H1 (cell line): ENCODE results near the gene RAB4B. TPM values are rescaled to one million over a fixed set of nuclear protein-coding genes. Genes with fewer than 3 reads are reported as not detected.

Source experiments
- CTCF ChIA-PET: fragments of 300-600 bp; sonication (Branson Sonifier 250); formaldehyde crosslinking; loops from one replicate; lab custom pipeline; 2021; ENCODE audit not compliant: partially characterized antibody; lab: Charles Lee
- POLR2A ChIA-PET: fragments of 300-600 bp; sonication (Branson Sonifier 250); formaldehyde crosslinking; loops from one replicate; lab custom pipeline; 2021; ENCODE audit warnings: inconsistent platforms; ENCODE audit not compliant: partially characterized antibody; lab: Charles Lee
- DNase-seq, 2 experiments: peaks; one replicate each; pipeline versions ENCODE4 v3.0.0 to v3.0.0-alpha.2; 2010 to 2022; ENCODE audit warnings: low spot score in 2 of 2, low read depth in 1 of 2, mixed read lengths in 1 of 2
- FAIRE-seq: peaks from 2 replicates; lab custom pipeline; 2011; peaks lifted over from hg19 to GRCh38; lab: Jason Lieb, UNC
- H2AFZ ChIP-seq: 2 replicates; pipeline ENCODE4 v1.8.1; 2012; ENCODE audit warnings: low read length, inconsistent platforms
- H2AK5ac ChIP-seq: 2 replicates; pipeline ENCODE4 v1.6.1; 2013; ENCODE audit warnings: low read depth, low read length
- H2BK120ac ChIP-seq: replicated peaks from 2 replicates; pipeline ENCODE3; 2013; ENCODE audit warnings: low read depth, low read length, inconsistent platforms
- H2BK12ac ChIP-seq: 2 replicates; pipeline ENCODE4 v1.6.1; 2013; ENCODE audit warnings: low read depth, low read length
- H2BK15ac ChIP-seq: 2 replicates; pipeline ENCODE4 v1.6.1; 2013; ENCODE audit warnings: low read length
- H2BK20ac ChIP-seq: 2 replicates; pipeline ENCODE4 v1.6.1; 2013; ENCODE audit warnings: low read length
- H2BK5ac ChIP-seq: 2 replicates; pipeline ENCODE4 v1.6.1; 2013; ENCODE audit warnings: low read depth, low read length
- H3K14ac ChIP-seq: 2 replicates; pipeline ENCODE4 v1.6.1; 2013; ENCODE audit warnings: inconsistent platforms; ENCODE audit not compliant: insufficient read length
- H3K18ac ChIP-seq: 2 replicates; pipeline ENCODE4 v1.6.1; 2013; ENCODE audit warnings: low read length; ENCODE audit errors: extremely low read depth
- H3K23ac ChIP-seq: 2 replicates; pipeline ENCODE4 v1.6.1; 2013; ENCODE audit warnings: inconsistent platforms; ENCODE audit not compliant: insufficient read length
- H3K23me2 ChIP-seq: 2 replicates; pipeline ENCODE4 v1.6.1; 2013; ENCODE audit warnings: low read depth, low read length
- H3K27ac ChIP-seq: 2 replicates; pipeline ENCODE4 v1.6.1; 2011; ENCODE audit warnings: low read depth, low read length, inconsistent platforms
- H3K27me3 ChIP-seq, 4 experiments: replicated peaks in 1 of 4; 1 replicate in 1 of 4; 2 replicates in 3 of 4; pipeline versions ENCODE4 v1.6.1 to v1.8.1; 2011 to 2013; ENCODE audit warnings: low read length in 3 of 4, mild to moderate bottlenecking in 3 of 4, inconsistent platforms in 2 of 4, mixed read lengths in 2 of 4, moderate library complexity in 1 of 4; ENCODE audit not compliant: control insufficient read depth in 3 of 4, insufficient read depth in 3 of 4; ENCODE audit errors: extremely low read depth in 1 of 4
- H3K36me3 ChIP-seq, 4 experiments: 2 replicates each; pipeline versions ENCODE4 v1.6.1 to v1.8.1; 2011 to 2013; ENCODE audit warnings: mild to moderate bottlenecking in 4 of 4, low read length in 3 of 4, moderate library complexity in 2 of 4, control low read depth in 1 of 4, inconsistent platforms in 1 of 4; ENCODE audit not compliant: insufficient read depth in 4 of 4, control insufficient read depth in 2 of 4
- H3K4ac ChIP-seq: replicated peaks from 2 replicates; pipeline ENCODE3; 2013; ENCODE audit warnings: low read length, low read depth, mixed read lengths, inconsistent platforms; ENCODE audit not compliant: insufficient read length
- H3K4me1 ChIP-seq, 4 experiments: replicated peaks in 1 of 4; 1 replicate in 1 of 4; 2 replicates in 3 of 4; pipeline versions ENCODE4 v1.6.1 to v1.8.1; 2011 to 2013; ENCODE audit warnings: low read length in 3 of 4, inconsistent platforms in 2 of 4, mixed read lengths in 1 of 4; ENCODE audit not compliant: insufficient read depth in 4 of 4, control insufficient read depth in 3 of 4
- H3K4me2 ChIP-seq, 2 experiments: 2 replicates each; pipeline versions ENCODE4 v1.6.1 to v1.8.1; 2011 to 2013; ENCODE audit warnings: low read depth in 2 of 2, low read length in 2 of 2, control low read depth in 1 of 2, inconsistent platforms in 1 of 2, mild to moderate bottlenecking in 1 of 2; ENCODE audit not compliant: insufficient read depth in 1 of 2
- H3K4me3 ChIP-seq, 4 experiments: fragments of 200-600, 300-600 bp in 1 of 4; sonication (generic), shearing (Covaris generic), sonication (Bioruptor Twin) in 1 of 4; 2 replicates each; pipeline versions ENCODE4 v1.5.1 to v1.8.1; 2011 to 2016; ENCODE audit warnings: low read length in 4 of 4, low read depth in 3 of 4, control low read depth in 2 of 4, inconsistent platforms in 2 of 4, mild to moderate bottlenecking in 2 of 4, mixed read lengths in 1 of 4, moderate library complexity in 1 of 4; ENCODE audit not compliant: insufficient read depth in 2 of 4; ENCODE audit errors: extremely low read depth in 1 of 4
- H3K56ac ChIP-seq: replicated peaks from 2 replicates; pipeline ENCODE3; 2013; ENCODE audit warnings: low read depth, mild to moderate bottlenecking, mixed read lengths, low read length, inconsistent platforms; ENCODE audit not compliant: insufficient read length
- H3K79me1 ChIP-seq: 2 replicates; pipeline ENCODE4 v1.6.1; 2013; ENCODE audit warnings: low read depth, low read length, control low read depth
- H3K79me2 ChIP-seq, 2 experiments: 2 replicates each; pipeline versions ENCODE4 v1.6.1 to v1.8.1; 2012 to 2013; ENCODE audit warnings: low read length in 2 of 2, mild to moderate bottlenecking in 2 of 2, inconsistent platforms in 1 of 2; ENCODE audit not compliant: insufficient read depth in 2 of 2, control insufficient read depth in 1 of 2
- H3K9ac ChIP-seq, 4 experiments: replicated peaks in 1 of 4; 1 replicate in 1 of 4; 2 replicates in 3 of 4; pipeline versions ENCODE4 v1.6.1 to v1.8.1; 2011 to 2013; ENCODE audit warnings: low read depth in 3 of 4, low read length in 3 of 4, control low read depth in 2 of 4, mild to moderate bottlenecking in 2 of 4, moderate library complexity in 2 of 4, inconsistent platforms in 1 of 4; ENCODE audit errors: extremely low read depth in 1 of 4
- H3K9me3 ChIP-seq, 2 experiments: 2 replicates each; pipeline versions ENCODE4 v1.6.1 to v1.8.1; 2012 to 2013; ENCODE audit warnings: mild to moderate bottlenecking in 2 of 2, moderate library complexity in 2 of 2, control low read depth in 1 of 2, inconsistent platforms in 1 of 2, low read depth in 1 of 2, low read length in 1 of 2, mixed read lengths in 1 of 2; ENCODE audit not compliant: insufficient read depth in 2 of 2
- H4K20me1 ChIP-seq, 2 experiments: replicated peaks in 1 of 2; 2 replicates each; pipeline versions ENCODE3 to v1.8.1; 2011 to 2013; ENCODE audit warnings: inconsistent platforms in 2 of 2, low read length in 2 of 2, mild to moderate bottlenecking in 1 of 2; ENCODE audit not compliant: insufficient read depth in 2 of 2, control insufficient read depth in 1 of 2
- H4K5ac ChIP-seq: 2 replicates; pipeline ENCODE4 v1.6.1; 2013; ENCODE audit warnings: low read length, low read depth, mixed read lengths, inconsistent platforms; ENCODE audit not compliant: insufficient read length
- H4K8ac ChIP-seq: 2 replicates; pipeline ENCODE4 v1.8.0; 2013; ENCODE audit warnings: mild to moderate bottlenecking, moderate library complexity, low read length, inconsistent platforms; ENCODE audit not compliant: insufficient read depth; ENCODE audit errors: extremely low read depth
- H4K91ac ChIP-seq: replicated peaks from 2 replicates; pipeline ENCODE3; 2013; ENCODE audit warnings: low read length, mixed read lengths, inconsistent platforms; ENCODE audit not compliant: insufficient read length
- CHD2 ChIP-seq: IDR thresholded peaks from 2 replicates; pipeline ENCODE4 v1.6.1; 2012; ENCODE audit warnings: low read length, improper control_type of control experiment
- EZH2 ChIP-seq: fragments of 200-600 bp; sonication (generic); IDR thresholded peaks from 2 replicates; pipeline ENCODE4 v1.7.1; 2012; ENCODE audit warnings: low read depth, mild to moderate bottlenecking, moderate library complexity, low read length, inconsistent platforms; ENCODE audit not compliant: severe bottlenecking
- FOSL1 ChIP-seq: IDR thresholded peaks from 2 replicates; pipeline ENCODE4 v1.6.1; 2011; ENCODE audit warnings: mild to moderate bottlenecking, low read depth, low read length, moderate library complexity; ENCODE audit not compliant: insufficient read depth
- HDAC2 ChIP-seq, 2 experiments: fragments of 300-600 bp in 1 of 2; sonication (generic) in 1 of 2; IDR thresholded peaks; 2 replicates each; pipeline ENCODE4 v1.6.1; 2011 to 2012; ENCODE audit warnings: low read depth in 2 of 2, low read length in 2 of 2, mild to moderate bottlenecking in 2 of 2, moderate library complexity in 2 of 2, borderline replicate concordance in 1 of 2, inconsistent platforms in 1 of 2
- MAFK ChIP-seq: IDR thresholded peaks from 2 replicates; pipeline ENCODE4 v1.6.1; 2012; ENCODE audit warnings: low read depth, mild to moderate bottlenecking, improper control_type of control experiment, low read length
- NRF1 ChIP-seq: IDR thresholded peaks from 2 replicates; pipeline ENCODE4 v1.6.1; 2011; ENCODE audit warnings: mild to moderate bottlenecking, low read depth, low read length, improper control_type of control experiment
- POLR2A ChIP-seq, 2 experiments: IDR thresholded peaks; 1 replicate in 1 of 2; 2 replicates in 1 of 2; pipeline ENCODE4 v1.6.1; 2011; ENCODE audit warnings: low read depth in 2 of 2, low read length in 2 of 2, mild to moderate bottlenecking in 2 of 2; ENCODE audit errors: control extremely low read depth in 1 of 2
- POU5F1 ChIP-seq: IDR thresholded peaks from 2 replicates; pipeline ENCODE4 v1.6.1; 2011; ENCODE audit warnings: low read depth, mild to moderate bottlenecking, low read length, moderate library complexity
- SIN3A ChIP-seq, 2 experiments: IDR thresholded peaks in 1 of 2; conservative IDR thresholded peaks in 1 of 2; 2 replicates each; pipeline ENCODE4 v1.6.1; 2011 to 2012; ENCODE audit warnings: low read length in 2 of 2, improper control_type of control experiment in 1 of 2, low read depth in 1 of 2, mild to moderate bottlenecking in 1 of 2
- SIRT6 ChIP-seq: IDR thresholded peaks from one replicate; pipeline ENCODE4 v1.7.1; 2012; ENCODE audit warnings: low read length, inconsistent platforms
- SP2 ChIP-seq: IDR thresholded peaks from 2 replicates; pipeline ENCODE4 v1.6.1; 2012; ENCODE audit warnings: mild to moderate bottlenecking, low read length, inconsistent platforms
- TBP ChIP-seq: IDR thresholded peaks from 2 replicates; pipeline ENCODE4 v1.6.1; 2011; ENCODE audit warnings: low read depth, low read length, improper control_type of control experiment
- WGBS, 2 experiments: shearing (Covaris generic) in 1 of 2; methylation state at CpG; one replicate each; pipeline versions ENCODE4 v1.1.6 to v1.1.7; 2013 to 2015; ENCODE audit warnings: low lambda C conversion rate in 2 of 2, mixed read lengths in 2 of 2, inconsistent platforms in 1 of 2, low coverage in 1 of 2, missing lambda C conversion rate in 1 of 2; ENCODE audit not compliant: insufficient replicate concordance in 2 of 2, insufficient coverage in 1 of 2, insufficient read length in 1 of 2; ENCODE audit errors: extremely low coverage in 1 of 2, missing lambda C conversion rate in 1 of 2; 5-methylcytosine and 5-hydroxymethylcytosine counted together
- polyA plus RNA-seq, 7 experiments: library from polyadenylated mRNA; depleted of rRNA in 3 of 7; stranded (reverse) in 5 of 7; unstranded in 2 of 7; fragments of >200 nt in 5 of 7; fragments of 200-250 nt in 2 of 7; gene quantifications; 1 replicate in 5 of 7; 2 replicates in 1 of 7; 4 replicates in 1 of 7; pipeline versions ENCODE4 v1.2.1 to v1.2.3, GENCODE V29; 2011 to 2013; ENCODE audit warnings: missing spikeins in 2 of 7, mixed read lengths in 2 of 7
- total RNA-seq: library from RNA; stranded (reverse); fragmentation: NEBNext Ultra II Directional; extraction: Animal tissue kit (Norgen Biotek cat#: 25700); gene quantifications from 2 replicates; pipeline ENCODE4 v1.2.1, GENCODE V29; 2021

The RAB4B gene
- total and polyA plus RNA-seq, 2 of the 8 experiments (the other 6 are each of a cell fraction or from before 2014, with no cell fraction given) = 15.9 to 28.6 TPM

DNA sequence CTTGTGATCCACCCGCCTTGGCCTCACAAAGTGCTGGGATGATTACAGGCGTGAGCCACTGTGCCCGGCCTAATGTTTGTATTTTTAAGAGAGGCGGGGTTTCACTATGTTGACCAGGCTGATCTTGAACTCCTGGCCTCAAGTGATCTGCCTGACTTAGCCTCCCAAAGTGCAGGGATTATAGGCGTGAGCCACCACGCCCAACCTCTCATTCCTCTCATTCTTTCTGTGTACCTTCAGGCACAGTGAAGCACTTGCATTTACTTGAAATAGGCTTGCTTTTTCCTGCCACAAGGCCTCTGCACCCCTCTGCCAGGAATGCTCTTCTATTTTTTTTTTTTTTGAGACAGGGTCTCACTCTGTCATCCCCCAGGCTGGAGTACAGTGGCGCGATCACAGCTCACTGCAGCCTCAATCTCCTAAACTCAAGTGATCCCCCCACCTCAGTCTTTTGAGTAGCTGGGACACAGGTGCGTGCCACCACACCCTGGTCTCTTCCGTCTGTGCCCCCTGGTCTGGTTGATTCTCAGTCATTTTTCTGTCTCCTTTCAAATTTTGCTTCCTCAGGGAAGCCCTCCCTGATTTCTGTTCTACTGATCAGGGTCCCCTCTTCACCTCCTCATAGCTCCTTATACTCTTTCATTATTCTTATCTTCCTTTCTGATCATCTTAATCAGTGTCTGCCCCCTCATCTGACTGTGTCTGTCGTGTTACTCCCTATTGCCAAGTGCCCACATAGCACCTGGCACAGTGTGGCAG lies 42.9 kb upstream of the RAB4B start:
- no peak overlapping the region; the same call in 1 of the 2 replicates for H4K8ac ChIP-seq
- no peaks in the 10 kb centered on the region for H3K79me2 ChIP-seq
- no peak for DNase-seq
- no peaks in the 10 kb centered on the region for H3K9me3 ChIP-seq
- H2AK5ac ChIP-seq = no peak overlapping the region
- CTCF ChIA-PET = interaction anchor here (1.3 to 2.0 kb wide), 6 partner anchors 8 to 32 kb away, joined by 3 to 6 read pairs (median 4); partner anchors contain the start of genes COQ8B and ITPKC
- peaks cover 3 to 28% (median 20%) of the 10 kb centered on the region in 4 experiments; a peak in 5 of 8 replicates for H3K36me3 ChIP-seq
- no peak overlapping the region for H2BK12ac ChIP-seq
- H3K4ac ChIP-seq = no peak overlapping the region
- POLR2A ChIA-PET = interaction anchor here (1.3 to 3.0 kb wide), 6 partner anchors 10 to 32 kb away, joined by 4 to 10 read pairs (median 7); partner anchors contain the start of gene ACTMAP
- FAIRE-seq = no peak
- no peak overlapping the region for H2AFZ ChIP-seq
- no peak overlapping the region for H4K91ac ChIP-seq
- H3K23ac ChIP-seq = no peak overlapping the region
- peaks cover 0 to 6% of the 10 kb centered on the region in 2 experiments for H4K20me1 ChIP-seq
- no peak overlapping the region for H2BK15ac ChIP-seq
- no peak overlapping the region for H3K9ac ChIP-seq
- H3K79me1 ChIP-seq = no peaks in the 10 kb centered on the region; the same call in 1 of the 2 replicates
- TF ChIP-seq POLR2A (IDR thresholded peaks at IDR 0.05; ENCODE audit: control extremely low read depth in 1 of 2, low read depth in 2 of 2, low read length in 2 of 2) = no peak
- TF ChIP-seq NRF1 = no peak
- TF ChIP-seq SP2 = no peak
- TF ChIP-seq CHD2 = no peak
- no peak for TF ChIP-seq MAFK
- TF ChIP-seq SIN3A (conservative IDR thresholded peaks at IDR 0.05 in 1 of 2, IDR thresholded peaks at IDR 0.05 in 1 of 2; ENCODE audit: low read depth in 1 of 2, low read length in 2 of 2) = no peak
- no peak for TF ChIP-seq SIRT6
- no peak for TF ChIP-seq HDAC2 (IDR thresholded peaks at IDR 0.05; ENCODE audit: borderline replicate concordance in 1 of 2, low read depth in 2 of 2, low read length in 2 of 2)
- TF ChIP-seq FOSL1 = no peak
- TF ChIP-seq POU5F1 = no peak
- no peak for TF ChIP-seq EZH2
- no peak for TF ChIP-seq TBP
- WGBS, 2 experiments = 92% methylated on average over 11 of the region's 11 CpGs; no CpG with 5 or more reads in 1 of the 2 experiments
- H3K4me3 ChIP-seq = no peak overlapping the region
- H3K4me1 ChIP-seq = no peaks in the 10 kb centered on the region; a peak in 1 of 7 replicates
- no peak overlapping the region for H2BK20ac ChIP-seq
- no peak overlapping the region for H3K27ac ChIP-seq
- H3K23me2 ChIP-seq = no peaks in the 10 kb centered on the region
- no peak overlapping the region for H3K56ac ChIP-seq
- no peak overlapping the region for H3K4me2 ChIP-seq
- H2BK5ac ChIP-seq = no peak overlapping the region
- H3K27me3 ChIP-seq = no peaks in the 10 kb centered on the region
- H3K14ac ChIP-seq = no peak overlapping the region
- no peak overlapping the region for H3K18ac ChIP-seq
- H4K5ac ChIP-seq = no peak overlapping the region
- H2BK120ac ChIP-seq = no peak overlapping the region
